ENCODE data around the gene MLLT1.
A peak's percentile ranks its signal among the peaks of the same experiment; 100 is the strongest.

DNA sequence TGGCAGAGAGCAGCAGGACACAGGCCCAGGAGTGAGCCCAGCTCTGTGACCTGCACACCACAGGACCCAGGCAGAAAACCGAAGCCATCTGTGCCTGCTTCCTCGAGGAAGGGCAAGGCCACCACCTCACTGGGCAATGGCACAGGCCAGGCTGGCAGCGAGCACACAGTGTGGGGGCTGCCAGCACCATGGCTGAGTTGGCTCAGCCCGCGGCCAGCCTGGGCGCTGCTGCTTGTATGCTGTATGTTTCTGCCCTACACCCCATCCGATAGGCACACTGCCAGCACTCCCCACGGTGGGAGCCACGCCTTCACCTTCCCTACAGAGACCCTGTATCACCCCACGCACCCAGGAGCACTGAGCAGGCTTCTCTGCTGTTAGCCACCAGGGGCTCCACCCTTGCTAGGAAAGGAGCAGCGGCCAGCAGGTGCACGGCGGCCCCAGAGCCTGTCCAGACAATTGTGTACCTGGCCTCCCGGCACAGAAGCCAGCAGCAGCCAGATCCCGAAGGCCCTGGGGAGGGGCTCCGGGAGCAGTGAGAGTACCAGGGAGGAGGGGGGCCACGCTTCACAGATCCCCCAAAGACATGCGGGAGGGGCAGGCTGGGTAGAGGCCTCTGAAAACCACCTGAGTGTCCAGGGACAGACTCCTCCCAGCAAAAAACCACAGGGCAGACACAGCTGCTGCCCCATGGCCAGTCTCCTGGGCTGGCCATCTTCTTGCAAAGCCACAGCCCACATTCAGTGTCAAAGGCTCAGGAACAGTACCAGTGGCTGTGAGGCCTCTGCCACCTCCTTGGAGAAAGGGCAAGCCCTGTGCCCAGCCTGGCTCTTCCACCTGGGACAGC lies 56.1 kb downstream of the MLLT1 start:
- TF ChIP-seq, protein P1, sequence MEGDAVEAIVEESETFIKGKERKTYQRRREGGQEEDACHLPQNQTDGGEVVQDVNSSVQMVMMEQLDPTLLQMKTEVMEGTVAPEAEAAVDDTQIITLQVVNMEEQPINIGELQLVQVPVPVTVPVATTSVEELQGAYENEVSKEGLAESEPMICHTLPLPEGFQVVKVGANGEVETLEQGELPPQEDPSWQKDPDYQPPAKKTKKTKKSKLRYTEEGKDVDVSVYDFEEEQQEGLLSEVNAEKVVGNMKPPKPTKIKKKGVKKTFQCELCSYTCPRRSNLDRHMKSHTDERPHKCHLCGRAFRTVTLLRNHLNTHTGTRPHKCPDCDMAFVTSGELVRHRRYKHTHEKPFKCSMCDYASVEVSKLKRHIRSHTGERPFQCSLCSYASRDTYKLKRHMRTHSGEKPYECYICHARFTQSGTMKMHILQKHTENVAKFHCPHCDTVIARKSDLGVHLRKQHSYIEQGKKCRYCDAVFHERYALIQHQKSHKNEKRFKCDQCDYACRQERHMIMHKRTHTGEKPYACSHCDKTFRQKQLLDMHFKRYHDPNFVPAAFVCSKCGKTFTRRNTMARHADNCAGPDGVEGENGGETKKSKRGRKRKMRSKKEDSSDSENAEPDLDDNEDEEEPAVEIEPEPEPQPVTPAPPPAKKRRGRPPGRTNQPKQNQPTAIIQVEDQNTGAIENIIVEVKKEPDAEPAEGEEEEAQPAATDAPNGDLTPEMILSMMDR (IDR thresholded peaks at IDR 0.05): peak in 4 of 7 experiments; percentile 11 to 56 (median 30)
- no peak for TF ChIP-seq POLR2A (IDR thresholded peaks at IDR 0.05)
- TF ChIP-seq EP300 (IDR thresholded peaks at IDR 0.05): no peak

Measured in stomach (tissue), 4 donors.